LNCaP clone FGC (cell line): ENCODE measurements around the gene FAM234B.

Experiments
- DNase-seq: peaks from one replicate; pipeline ENCODE4 v3.0.0-alpha.2; 2011; ENCODE audit warnings: low read depth
- H3K4me3 ChIP-seq: 2 replicates; pipeline ENCODE4 v1.5.1; 2011; ENCODE audit warnings: mild to moderate bottlenecking, low read depth, low read length, control low read depth
- TF ChIP-seq, protein P1 (sequence below): IDR thresholded peaks from 2 replicates; pipeline ENCODE4 v1.5.1; 2012; ENCODE audit warnings: mild to moderate bottlenecking; ENCODE audit not compliant: control insufficient read depth, insufficient read depth; ENCODE audit errors: extremely low read depth

Gene FAM234B

DNA sequence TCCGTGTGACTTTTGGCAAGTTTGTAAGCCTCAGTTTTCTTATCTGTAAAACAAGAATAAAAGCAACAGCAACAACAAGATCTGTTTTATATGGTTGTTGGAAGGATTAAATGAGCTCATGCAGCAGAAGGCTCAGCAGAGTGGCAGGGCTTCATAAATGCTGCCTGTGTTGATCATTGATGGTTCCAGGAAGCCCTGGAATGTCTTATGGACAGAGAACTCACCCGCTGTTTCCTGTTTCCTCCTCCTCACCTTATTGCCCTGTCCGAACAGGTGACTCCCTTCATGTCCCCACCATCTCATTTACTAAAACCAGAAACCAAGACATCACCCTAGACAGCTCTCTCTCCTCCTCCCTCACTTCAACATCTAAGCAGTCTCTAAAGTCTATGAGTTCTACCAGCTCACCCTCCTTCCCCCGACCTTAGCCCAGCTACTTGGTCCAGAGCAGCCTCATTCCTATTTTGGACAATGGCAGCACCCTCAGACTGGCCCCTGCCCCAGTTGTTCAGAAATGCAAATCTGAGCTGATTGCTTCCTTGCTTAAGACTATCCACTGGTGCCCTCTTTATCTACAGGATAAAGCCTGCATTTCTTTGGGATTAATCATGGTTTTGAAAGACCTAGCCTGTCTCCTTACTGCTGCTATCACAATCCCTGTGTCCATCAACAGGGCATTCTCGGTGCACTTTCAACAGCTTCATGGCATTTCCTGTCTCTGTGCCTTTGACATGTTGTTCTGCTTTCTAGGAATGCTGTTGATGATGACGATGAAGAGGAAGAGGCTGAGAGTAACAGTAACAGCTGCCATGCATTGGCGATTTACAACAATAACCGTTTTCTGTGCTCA lies 80.7 kb downstream of the FAM234B start:
- TF ChIP-seq, protein P1, sequence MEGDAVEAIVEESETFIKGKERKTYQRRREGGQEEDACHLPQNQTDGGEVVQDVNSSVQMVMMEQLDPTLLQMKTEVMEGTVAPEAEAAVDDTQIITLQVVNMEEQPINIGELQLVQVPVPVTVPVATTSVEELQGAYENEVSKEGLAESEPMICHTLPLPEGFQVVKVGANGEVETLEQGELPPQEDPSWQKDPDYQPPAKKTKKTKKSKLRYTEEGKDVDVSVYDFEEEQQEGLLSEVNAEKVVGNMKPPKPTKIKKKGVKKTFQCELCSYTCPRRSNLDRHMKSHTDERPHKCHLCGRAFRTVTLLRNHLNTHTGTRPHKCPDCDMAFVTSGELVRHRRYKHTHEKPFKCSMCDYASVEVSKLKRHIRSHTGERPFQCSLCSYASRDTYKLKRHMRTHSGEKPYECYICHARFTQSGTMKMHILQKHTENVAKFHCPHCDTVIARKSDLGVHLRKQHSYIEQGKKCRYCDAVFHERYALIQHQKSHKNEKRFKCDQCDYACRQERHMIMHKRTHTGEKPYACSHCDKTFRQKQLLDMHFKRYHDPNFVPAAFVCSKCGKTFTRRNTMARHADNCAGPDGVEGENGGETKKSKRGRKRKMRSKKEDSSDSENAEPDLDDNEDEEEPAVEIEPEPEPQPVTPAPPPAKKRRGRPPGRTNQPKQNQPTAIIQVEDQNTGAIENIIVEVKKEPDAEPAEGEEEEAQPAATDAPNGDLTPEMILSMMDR: no peak
- H3K4me3 ChIP-seq: no peak overlapping the region
- no peak for DNase-seq

DNA sequence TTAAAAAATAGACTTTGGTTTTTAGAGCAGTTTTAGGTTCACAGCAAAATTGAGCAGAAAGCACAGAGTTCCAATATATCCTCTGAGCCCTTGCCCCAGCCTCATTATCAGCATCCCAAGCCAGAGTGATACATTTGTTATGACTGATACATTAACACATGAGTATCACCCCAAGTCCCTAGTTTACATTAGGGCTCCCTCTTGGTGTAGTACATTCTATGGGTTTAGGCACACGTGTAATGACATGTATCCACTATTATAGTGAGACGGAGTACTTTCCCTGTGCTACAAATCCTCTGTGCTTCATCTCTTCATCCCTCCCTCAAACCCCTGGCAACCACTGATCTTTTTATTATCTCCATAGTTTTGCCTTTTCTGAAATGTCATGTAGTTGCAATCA lies 81.8 kb downstream of the FAM234B start:
- DNase-seq: no peak
- H3K4me3 ChIP-seq: no peak overlapping the region
- TF ChIP-seq, protein P1: no peak

DNA sequence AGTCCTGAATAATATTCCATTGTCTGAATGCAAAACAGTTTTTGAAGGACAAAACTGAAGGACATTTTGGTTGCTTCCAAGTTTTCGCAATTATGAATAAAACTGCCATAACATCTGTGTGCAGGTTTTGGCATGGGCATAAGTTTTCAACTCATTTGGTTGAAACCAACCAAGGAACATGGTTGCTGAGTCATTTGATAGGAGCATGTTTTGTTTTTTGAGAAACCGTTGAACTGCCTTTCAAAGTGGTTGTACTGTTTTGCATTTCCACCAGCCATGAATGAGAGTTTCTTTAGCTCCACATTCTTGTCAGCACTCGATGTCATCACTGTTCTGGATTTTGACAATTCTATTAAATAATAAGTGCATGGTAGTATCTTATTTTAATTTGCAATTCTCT lies 82.3 kb downstream of the FAM234B start:
- no peak overlapping the region for H3K4me3 ChIP-seq
- TF ChIP-seq, protein P1: no peak
- no peak for DNase-seq

DNA sequence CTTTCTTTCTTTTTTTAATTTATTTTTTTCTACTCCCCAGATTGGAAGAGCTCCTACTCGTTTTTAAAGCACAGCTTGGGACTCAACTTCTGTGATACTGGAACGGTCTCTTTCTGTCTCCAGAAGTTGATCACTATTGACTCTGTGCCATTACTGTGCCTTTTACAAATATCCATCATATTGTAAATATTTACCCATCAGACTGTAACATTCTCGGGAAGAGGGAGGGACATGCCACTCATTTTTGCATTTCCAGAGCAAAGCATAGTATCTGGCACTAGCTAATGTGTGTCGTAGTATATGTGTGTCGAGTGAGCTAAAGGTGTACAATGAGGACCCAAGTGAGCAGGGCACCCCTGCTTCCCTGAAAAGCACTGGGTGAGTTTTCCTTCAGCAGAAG lies 83.3 kb downstream of the FAM234B start:
- peak; percentile 90 for DNase-seq
- no peak overlapping the region for H3K4me3 ChIP-seq
- TF ChIP-seq, protein P1: no peak

DNA sequence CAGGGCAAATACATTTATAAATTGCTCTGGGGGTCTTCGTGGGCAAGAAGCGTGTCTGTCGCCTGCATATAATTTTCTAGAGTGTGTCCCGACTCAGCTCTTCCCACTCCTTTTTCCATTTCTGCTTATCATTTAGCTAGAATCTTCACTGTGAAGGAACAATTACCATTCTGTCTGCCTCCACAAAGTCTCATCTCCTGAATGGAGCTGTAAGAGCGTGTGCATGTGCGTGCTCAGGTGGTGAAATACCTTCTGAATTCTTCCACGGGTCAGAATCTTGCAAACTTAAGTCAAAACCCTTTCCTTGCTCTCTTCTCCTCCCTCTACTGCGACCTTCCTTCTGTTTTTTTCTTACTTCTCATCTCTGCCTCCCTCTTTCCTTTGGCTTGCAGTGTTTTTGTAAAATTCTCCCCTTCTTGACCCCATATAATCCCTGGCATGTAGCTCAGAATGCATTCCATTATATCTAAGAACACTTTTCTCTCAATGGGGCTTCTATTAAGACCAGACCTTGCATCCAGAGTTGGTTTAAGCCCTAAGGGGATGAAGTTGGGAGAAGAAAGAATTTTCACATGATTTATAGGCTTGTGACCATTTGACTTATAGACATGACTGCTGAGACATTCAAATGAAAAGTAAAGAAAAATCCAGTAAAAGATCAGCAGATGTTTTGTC lies 84.2 kb downstream of the FAM234B start:
- TF ChIP-seq, protein P1: no peak
- H3K4me3 ChIP-seq: no peak overlapping the region
- no peak for DNase-seq

DNA sequence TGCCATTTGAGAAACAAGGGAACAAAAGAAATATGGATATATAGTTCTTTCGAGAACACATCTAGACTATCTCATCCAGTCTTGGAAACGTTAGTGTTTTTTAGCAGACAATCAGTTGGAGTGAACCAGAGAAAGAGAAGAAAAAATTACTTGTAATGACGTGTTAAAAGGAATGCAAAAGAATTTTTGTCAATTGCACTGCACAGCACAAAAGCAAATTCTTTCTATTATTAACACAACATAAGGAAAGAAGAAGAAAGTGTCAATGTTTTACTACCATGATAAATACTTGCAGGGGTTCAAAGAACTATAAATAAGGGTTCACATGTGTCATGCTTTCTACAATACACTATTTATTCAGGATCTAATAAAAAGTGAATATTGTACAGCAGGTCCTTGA lies 86.8 kb downstream of the FAM234B start:
- no peak for DNase-seq

More for the DNA sequence above, 86.8 kb downstream of the FAM234B start:
- no peak overlapping the region for H3K4me3 ChIP-seq
- TF ChIP-seq, protein P1: no peak
